Body of pancreas (tissue), 4 donors: ENCODE measurements around the gene MTG1.

Source experiments
- CTCF ChIP-seq, 7 experiments: fragments of 450-650 bp in 4 of 7; fragments of 200-600 bp in 3 of 7; sonication (generic) in 3 of 7; IDR thresholded peaks; one replicate each; pipeline ENCODE4 v1.5.1; 2016 to 2019; ENCODE audit warnings: antibody characterized with exemption in 7 of 7
- POLR2A ChIP-seq, 3 donors: fragments of 450-650 bp; IDR thresholded peaks; one replicate each; pipeline ENCODE4 v1.6.1; 2016; ENCODE audit warnings: antibody characterized with exemption in 3 of 3, mild to moderate bottlenecking in 2 of 3

GRCh38 chr10:133364645-133365431 lies 29.1 kb upstream of the MTG1 start:
- TF ChIP-seq CTCF (IDR thresholded peaks at IDR 0.05) (no peak), POLR2A (IDR thresholded peaks at IDR 0.05) (no peak)
